Measurements from ENCODE around the gene MAST2. TPM values are rescaled to one million over a fixed set of nuclear protein-coding genes. Genes with fewer than 3 reads are reported as not detected.
"Not testable (repeated sequence)": the region's sequence is repeated elsewhere in the genome, so short reads cannot be mapped to it uniquely, and the experiment has no call there.

Gene MAST2
- total RNA-seq, 1 donor from 2014 or later = 23.7 TPM

GRCh38 chr1:45854724-45855123, 51.3 kb downstream of the MAST2 start:
- intact Hi-C loops (cut with micrococcal nuclease) = no loop called here

GRCh38 chr1:45857101-45857700, 53.8 kb downstream of the MAST2 start:
- intact Hi-C loops (cut with micrococcal nuclease) = no loop called here

GRCh38 chr1:45857755-45858492, 54.5 kb downstream of the MAST2 start:
- intact Hi-C loops (cut with micrococcal nuclease) = not testable (repeated sequence)

- intact Hi-C loops (cut with micrococcal nuclease) = no loop called here
Measured at GRCh38 chr1:45859221-45859620, 55.8 kb downstream of the MAST2 start.

DNA sequence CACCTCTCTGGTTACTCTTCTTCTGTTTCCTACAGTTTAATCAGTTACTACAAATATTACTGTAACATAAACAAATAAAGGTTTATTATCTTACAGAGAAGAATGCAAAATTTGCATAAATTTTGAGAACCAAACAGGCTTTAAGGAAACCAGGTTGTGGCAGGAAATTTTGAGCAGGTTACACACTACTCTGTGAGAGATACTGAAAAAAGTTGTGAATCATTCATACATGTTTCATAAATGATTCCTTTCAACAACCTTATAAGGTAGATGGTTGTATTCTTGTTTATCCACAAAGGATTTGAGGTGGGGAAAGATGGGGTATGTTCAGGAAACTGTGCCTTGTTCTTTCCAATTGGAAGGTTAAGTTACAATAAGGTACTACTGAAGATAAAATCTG, 58.6 kb downstream of the MAST2 start:
- intact Hi-C loops (cut with micrococcal nuclease) = no loop called here

DNA sequence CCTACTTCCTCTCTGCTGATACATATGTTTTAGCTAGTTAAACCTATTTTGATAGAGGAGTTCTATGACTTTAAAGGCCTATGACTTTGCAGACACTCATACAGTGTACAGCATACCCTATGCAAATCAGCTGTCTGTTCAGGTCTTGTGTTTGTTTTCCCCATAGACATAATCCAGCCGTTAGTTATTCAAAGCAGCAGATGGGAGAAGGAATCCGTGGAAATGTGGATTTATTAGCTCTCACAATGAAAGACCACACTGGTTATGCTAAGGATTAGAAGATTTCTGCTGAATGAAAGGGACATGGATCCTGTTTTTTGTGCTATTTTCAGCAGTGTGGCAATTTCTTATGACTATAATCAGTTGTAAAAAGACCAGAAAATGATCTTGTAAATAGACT, 59.8 kb downstream of the MAST2 start:
- intact Hi-C loops (cut with micrococcal nuclease) = no loop called here

DNA sequence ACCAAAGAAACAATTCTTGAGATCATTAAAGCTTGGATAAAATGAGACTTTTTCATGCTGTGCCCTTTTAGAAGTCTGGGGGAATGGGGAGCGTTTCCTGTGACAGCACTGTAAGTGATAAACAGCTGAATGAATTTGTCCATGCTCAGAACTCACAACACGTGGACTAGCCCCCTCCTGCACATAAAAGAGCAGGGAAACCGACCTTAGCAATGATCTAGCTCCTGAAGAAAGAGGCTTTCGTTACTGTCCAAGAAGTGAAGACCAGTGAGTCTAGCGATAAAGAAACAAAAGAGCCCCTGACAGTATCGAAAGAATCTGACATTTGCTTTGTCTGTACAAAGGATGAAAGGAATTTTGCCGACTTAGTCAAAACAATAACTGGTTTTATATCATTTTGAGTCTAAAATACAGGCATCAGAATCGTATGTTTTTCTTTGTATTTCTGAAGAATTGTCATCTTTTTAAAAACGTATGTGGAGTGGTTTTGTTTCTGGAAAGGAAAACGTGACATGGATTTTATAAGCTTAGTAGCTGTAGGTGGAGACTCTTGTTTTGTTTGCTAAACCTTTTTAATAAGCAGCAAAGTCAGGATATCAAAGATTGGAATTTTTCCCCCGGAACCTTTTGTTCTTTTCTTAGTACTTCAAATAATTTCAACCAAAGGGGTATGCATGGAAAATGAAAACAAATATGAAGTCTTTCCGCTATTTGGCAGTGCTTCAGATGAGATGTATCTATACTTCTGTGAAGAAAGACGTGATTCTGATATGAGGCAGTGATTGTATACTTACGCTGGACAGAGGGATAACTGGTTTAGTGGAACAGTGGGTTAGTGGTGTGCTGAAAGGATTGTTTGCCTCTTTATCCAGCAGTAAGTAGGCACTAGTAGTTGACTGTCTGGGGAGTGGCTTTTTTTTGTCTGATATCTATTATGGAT, 61.0 kb downstream of the MAST2 start:
- intact Hi-C loops (cut with micrococcal nuclease) = no loop called here

- intact Hi-C loops (cut with micrococcal nuclease) = no loop called here
Measured at GRCh38 chr1:45867697-45868348, 64.4 kb downstream of the MAST2 start.

DNA sequence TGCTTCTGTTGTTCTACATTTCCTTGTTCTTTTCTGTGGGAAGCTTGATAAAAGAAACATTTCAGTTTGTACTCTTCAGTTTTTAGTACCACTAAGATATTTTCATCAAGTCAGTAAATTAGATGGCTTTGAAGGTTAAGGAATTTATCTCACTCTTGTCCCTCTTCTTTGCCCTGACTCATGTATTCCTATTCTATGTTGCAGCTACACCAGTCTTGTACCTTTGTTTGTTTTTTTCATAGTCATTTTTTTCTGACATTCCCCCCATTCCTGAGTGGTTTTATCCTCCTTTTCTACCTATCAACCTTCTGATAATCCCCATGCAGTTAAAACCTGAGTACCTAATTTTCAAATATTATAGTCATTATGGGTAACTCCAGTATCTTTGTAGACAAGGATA, 65.4 kb downstream of the MAST2 start:
- intact Hi-C loops (cut with micrococcal nuclease) = no loop called here

DNA sequence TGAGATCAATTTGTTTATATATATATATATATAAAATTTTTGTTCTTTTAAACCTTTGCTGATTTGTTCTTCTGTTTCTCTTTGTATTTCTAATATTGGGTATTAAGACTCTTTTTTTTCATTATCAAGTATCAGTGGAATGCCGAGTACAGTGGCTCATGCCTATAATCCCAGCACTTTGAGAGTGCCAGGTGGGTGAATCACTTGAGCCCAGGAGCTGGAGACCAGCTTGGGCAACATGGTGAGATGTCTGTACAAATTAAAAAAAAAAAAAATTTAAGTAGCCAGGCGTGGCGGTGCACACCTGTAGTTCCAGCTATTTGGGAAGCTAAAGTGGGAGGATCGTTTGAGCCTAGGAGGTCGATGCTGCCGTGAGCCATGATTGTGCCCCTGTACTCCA, 67.1 kb downstream of the MAST2 start:
- intact Hi-C loops (cut with micrococcal nuclease) = no loop called here

- intact Hi-C loops (cut with micrococcal nuclease) = not testable (repeated sequence)
Measured at GRCh38 chr1:45872173-45872801, 68.9 kb downstream of the MAST2 start.

DNA sequence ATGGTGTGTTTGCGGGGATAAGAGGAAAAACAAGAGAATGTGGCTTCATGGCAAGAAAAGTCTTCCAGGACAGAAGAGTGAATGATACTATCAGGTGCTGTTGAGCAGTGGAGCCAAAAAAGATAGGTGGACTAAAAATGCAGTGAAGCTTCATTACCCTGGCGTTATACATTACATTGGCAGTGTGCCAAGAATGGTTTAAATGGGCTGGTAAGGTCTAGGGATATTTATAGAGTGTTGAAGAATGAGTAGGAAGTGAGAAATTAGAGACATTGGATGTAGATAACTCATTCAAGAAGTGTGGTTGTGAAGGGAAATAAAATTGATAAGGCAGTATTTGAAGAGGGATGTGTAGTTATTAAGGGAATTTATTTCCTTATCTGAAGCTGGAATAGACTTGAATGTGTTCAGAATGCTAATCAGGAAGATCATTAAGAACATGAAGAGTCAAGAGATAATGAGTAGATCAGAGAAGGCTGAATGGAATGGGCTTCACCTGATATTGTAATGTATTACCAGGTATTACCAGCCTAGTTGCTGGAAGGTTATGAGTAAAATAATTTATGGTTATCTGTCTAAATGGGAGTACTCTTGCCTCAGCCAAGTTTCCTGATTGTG, 72.7 kb downstream of the MAST2 start:
- intact Hi-C loops (cut with micrococcal nuclease) = no loop called here

- intact Hi-C loops (cut with micrococcal nuclease) = no loop called here
Measured at GRCh38 chr1:45877264-45877663, 73.9 kb downstream of the MAST2 start.

DNA sequence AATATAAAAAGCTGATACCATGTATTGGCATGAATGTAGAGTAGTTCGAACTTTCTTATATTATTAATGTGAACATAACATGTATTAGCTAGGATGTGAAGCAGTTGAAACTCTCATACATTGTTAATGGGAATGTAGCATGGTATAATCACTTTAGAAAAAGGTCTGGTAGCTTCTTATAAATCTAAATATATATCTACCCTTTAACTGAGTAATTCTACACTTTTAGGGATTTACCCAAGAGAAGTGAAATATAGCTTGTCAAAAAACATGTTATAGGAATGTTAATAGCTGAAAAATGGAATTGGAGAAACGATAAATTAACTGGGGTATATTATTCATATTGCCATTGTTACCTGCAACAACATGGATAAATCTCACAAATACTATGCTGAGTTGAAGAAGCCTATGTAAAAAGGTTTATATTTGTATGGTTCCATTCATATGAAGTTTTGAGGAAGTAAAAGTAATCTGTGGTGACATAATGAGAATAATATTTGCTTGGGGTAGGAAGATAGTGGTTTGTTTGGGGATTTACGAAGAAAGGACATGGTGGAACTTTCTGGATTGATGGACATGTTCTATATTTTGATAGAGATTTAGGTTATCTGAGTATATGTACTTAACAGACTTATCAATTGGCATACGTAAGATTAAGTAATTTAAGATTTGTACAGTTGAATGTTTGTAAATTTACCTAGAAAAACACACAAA, 76.6 kb downstream of the MAST2 start:
- intact Hi-C loops (cut with micrococcal nuclease) = no loop called here

GRCh38 chr1:45880930-45881329, 77.5 kb downstream of the MAST2 start:
- intact Hi-C loops (cut with micrococcal nuclease) = no loop called here

DNA sequence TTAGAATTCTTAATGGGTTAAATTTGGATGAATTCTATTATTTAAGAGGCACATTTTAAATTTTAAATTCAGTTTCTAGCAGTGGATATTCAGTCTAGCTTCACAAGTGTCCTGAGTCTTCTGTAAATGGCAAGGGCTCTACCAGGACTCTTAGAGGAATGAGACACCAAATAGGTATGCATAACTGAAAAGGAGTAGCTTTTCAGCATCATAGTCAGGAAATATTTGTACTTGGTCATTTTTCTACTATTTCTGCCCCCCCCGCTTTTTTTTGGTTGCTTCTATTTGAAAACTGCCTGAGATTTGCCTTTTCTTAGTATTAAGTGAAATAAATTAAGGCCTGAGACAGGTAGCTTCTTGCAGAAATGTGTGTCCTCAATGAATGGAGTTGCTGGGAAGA, 80.2 kb downstream of the MAST2 start:
- intact Hi-C loops (cut with micrococcal nuclease) = no loop called here

DNA sequence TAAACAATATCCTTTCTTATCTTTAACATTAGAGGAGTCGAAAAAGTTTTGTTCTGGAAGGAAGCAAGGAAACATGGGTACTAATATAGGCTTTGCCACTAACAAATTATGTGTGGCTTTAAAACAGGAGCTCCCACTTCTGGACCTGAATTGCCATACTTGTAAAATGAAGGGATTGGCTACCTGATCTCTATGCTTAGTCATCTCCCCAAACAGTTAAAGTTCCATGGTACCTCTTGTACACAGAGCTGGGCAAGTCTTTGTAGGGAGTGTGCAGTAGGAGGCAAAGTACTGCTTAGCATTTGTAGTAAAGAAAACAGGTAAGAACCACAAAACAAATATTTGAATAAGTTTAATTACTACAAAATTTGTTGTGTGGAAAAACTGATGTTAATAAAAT, 81.3 kb downstream of the MAST2 start:
- intact Hi-C loops (cut with micrococcal nuclease) = no loop called here

DNA sequence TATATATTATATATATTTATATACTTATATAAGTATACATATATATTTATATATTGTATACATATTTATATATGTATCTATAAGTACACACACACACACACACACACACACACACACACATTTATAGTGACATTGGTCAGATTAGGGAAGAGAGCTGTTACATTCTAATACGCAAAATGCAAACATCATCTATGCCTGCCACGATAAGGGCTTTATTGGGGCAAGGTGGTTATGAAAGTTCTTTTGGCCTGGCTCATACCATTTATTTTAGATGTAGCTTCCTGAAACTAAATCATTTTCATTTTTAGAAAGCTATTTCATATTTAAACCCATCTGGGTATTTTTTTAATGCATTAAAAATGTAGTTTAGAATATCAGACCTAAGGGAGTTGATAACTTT, 82.8 kb downstream of the MAST2 start:
- intact Hi-C loops (cut with micrococcal nuclease) = no loop called here

DNA sequence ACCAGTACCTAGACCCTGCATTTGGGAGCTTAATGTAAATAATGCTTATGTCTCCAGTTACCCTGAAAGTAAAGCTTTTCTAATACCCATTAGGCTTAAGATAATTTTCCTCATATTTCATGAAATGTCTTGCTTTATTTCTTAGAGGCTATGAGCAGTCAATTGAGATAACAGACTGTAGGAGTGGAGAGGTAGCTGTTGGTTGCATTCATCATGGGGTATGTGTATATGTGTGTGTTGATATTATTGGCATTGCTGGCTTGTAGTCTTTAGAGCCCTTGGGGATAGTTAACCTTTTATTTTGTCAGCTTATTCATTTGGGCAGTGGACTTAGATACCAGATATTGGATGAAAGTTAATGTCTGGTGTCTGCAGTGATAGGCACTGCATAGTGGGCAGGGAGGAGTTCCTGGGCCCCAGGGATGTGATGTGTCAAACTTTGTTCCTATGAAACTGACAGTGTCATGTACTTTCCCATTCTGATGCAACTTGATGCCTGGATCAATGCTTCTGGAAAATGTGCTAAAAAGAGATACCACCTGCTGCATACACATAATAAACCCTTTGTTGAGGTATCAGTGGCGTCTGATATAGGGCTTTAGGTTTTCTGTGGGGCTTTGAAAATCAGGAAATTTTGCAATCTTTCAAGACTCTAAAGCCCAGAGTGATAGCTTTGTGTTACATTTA, 83.9 kb downstream of the MAST2 start:
- intact Hi-C loops (cut with micrococcal nuclease) = no loop called here

Measured in T-helper 1 cell treated with Interleukin-12 subunit alpha and Interleukin-12 subunit beta and Interleukin-4 antibody, amounts not matched to agents 30 ng/mL and 1 ng/mL, for 36 hours (primary cell).